Stomach smooth muscle (tissue), 2 donors: ENCODE measurements around the gene RAB14.

Experiments
- H3K27ac ChIP-seq: one replicate; pipeline ENCODE4 v1.7.0; 2013; ENCODE audit warnings: mild to moderate bottlenecking, low read length, inconsistent platforms
- H3K27me3 ChIP-seq, 2 donors: one replicate each; pipeline ENCODE4 v1.7.0; 2013; ENCODE audit warnings: low read length in 2 of 2; ENCODE audit not compliant: insufficient read depth in 2 of 2, control insufficient read depth in 1 of 2
- H3K36me3 ChIP-seq, 2 donors: one replicate each; pipeline ENCODE4 v1.7.0; 2013; ENCODE audit warnings: low read length in 2 of 2; ENCODE audit not compliant: control insufficient read depth in 2 of 2, insufficient read depth in 2 of 2
- H3K4me1 ChIP-seq: one replicate; pipeline ENCODE4 v1.7.0; 2013; ENCODE audit warnings: low read length; ENCODE audit not compliant: control insufficient read depth, insufficient read depth
- H3K4me3 ChIP-seq, 2 donors: one replicate each; pipeline ENCODE4 v1.7.0; 2013; ENCODE audit warnings: low read length in 2 of 2
- H3K9ac ChIP-seq, 2 donors: one replicate each; pipeline ENCODE4 v1.7.0; 2013; ENCODE audit warnings: low read length in 2 of 2, mild to moderate bottlenecking in 1 of 2
- H3K9me3 ChIP-seq, 2 donors: one replicate each; pipeline ENCODE4 v1.7.0; 2013; ENCODE audit warnings: low read length in 2 of 2; ENCODE audit not compliant: control insufficient read depth in 2 of 2
- donor health status: healthy.
- donor health status: Pancreatic carcinoma.

RAB14 gene

GRCh38 chr9:121204121-121204520, 2.5 kb upstream of the RAB14 start:
- H3K27ac ChIP-seq, result no peak overlapping the region
- no peak overlapping the region for H3K4me3 ChIP-seq
- H3K9me3 ChIP-seq, result no peaks in the 10 kb centered on the region
- H3K36me3 ChIP-seq, result no peaks in the 10 kb centered on the region
- peaks cover 13% of the 10 kb centered on the region for H3K4me1 ChIP-seq
- no peaks in the 10 kb centered on the region for H3K27me3 ChIP-seq
- no peak overlapping the region for H3K9ac ChIP-seq

GRCh38 chr9:121201045-121201737, 478 bp downstream of the RAB14 start:
- no peaks in the 10 kb centered on the region for H3K9me3 ChIP-seq
- peak overlapping the region; percentile 80 for H3K9ac ChIP-seq
- H3K36me3 ChIP-seq, result no peaks in the 10 kb centered on the region
- peaks cover 18% of the 10 kb centered on the region for H3K4me1 ChIP-seq
- no peaks in the 10 kb centered on the region for H3K27me3 ChIP-seq
- peak overlapping the region; percentile 73 to 89 for H3K4me3 ChIP-seq
- H3K27ac ChIP-seq, result peak overlapping the region; percentile 83

GRCh38 chr9:121200356-121200755, 1.3 kb downstream of the RAB14 start:
- Histone ChIP-seq H3K4me1 (peaks cover 18% of the 10 kb centered on the region), H3K27me3 (no peaks in the 10 kb centered on the region), H3K9ac (peak overlapping the region; percentile 80), H3K27ac (no peak overlapping the region), H3K36me3 (no peaks in the 10 kb centered on the region), H3K9me3 (no peaks in the 10 kb centered on the region), H3K4me3 (peak overlapping the region; percentile 73 to 89)

GRCh38 chr9:121199921-121200320, 1.7 kb downstream of the RAB14 start:
- H3K27ac ChIP-seq, result no peak overlapping the region
- peak overlapping the region; percentile 73 to 89 for H3K4me3 ChIP-seq
- H3K9ac ChIP-seq, result peak overlapping the region; percentile 3 to 80
- no peaks in the 10 kb centered on the region for H3K27me3 ChIP-seq
- no peaks in the 10 kb centered on the region for H3K9me3 ChIP-seq
- H3K4me1 ChIP-seq, result peaks cover 18% of the 10 kb centered on the region
- H3K36me3 ChIP-seq, result no peaks in the 10 kb centered on the region

DNA sequence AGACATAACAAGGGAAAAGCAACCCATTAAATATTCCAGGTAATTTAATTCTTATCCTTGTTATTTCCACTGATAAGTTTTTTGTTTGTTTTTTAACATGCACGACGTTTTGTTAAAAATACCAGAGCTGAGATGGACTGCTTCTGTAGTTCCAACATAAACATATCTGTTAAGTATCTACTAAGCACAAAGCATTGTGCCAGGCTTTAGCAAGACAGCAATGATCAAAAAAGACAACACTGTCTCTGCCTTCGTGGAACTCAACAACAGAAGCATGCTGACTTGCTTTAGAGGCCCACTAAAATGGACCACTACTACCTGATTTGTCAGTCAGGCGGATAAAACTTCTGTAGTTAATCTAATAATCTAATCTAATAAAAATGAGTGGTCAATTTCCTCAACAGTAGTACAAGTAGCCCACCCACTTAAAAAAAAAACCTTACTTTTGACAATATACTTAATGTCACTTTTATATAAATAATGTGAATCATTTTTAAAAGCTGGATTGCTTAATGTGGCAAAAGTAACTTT, 3.1 kb downstream of the RAB14 start:
- Histone ChIP-seq H3K27ac (no peak overlapping the region), H3K9me3 (no peaks in the 10 kb centered on the region), H3K27me3 (no peaks in the 10 kb centered on the region), H3K4me3 (peak overlapping the region in 1 of 2 donors; percentile 30), H3K4me1 (peaks cover 18% of the 10 kb centered on the region), H3K9ac (no peak overlapping the region), H3K36me3 (no peaks in the 10 kb centered on the region)

DNA sequence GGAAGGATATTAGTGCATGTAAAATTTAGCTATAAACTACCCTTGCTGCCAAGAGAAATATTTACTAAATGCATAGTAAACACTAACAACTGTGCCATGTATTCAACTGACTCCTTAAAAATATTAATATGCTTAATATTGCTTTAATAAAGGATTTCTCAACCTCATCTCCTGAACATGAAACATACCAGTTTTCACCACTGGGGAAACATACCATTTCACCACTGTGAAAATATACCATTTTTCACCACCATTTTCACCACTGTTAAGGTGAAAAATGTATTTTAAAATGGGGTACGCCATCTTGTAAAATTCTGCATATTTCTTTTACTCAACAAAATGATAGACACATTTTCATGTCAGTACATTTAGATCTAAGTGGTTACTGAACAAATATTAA, 4.5 kb downstream of the RAB14 start:
- Histone ChIP-seq H3K36me3 (no peaks in the 10 kb centered on the region), H3K27ac (no peak overlapping the region), H3K4me3 (no peak overlapping the region), H3K9me3 (no peaks in the 10 kb centered on the region), H3K4me1 (peaks cover 15% of the 10 kb centered on the region), H3K27me3 (no peaks in the 10 kb centered on the region), H3K9ac (no peak overlapping the region)

DNA sequence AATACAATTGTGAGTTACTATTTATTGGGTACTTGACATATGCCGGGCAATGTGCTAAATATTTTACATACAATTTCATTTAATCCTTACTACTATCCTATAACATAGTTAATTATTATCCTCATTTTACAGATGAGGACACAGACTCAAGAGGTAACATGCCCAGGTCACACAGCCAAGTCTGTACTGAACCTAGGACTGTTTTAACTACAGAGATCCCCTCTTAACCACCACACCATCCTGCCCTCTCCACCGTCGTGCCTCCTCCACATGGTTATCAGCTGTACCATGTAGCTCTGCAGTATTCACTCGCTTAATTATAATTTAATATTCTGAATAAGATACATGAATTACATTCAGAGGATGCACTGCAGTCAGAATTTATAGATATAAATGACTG, 5.3 kb downstream of the RAB14 start:
- H3K27me3 ChIP-seq, result no peaks in the 10 kb centered on the region
- no peaks in the 10 kb centered on the region for H3K9me3 ChIP-seq
- peaks cover 12% of the 10 kb centered on the region for H3K4me1 ChIP-seq
- no peak overlapping the region for H3K27ac ChIP-seq
- no peaks in the 10 kb centered on the region for H3K36me3 ChIP-seq
- H3K4me3 ChIP-seq, result no peak overlapping the region
- H3K9ac ChIP-seq, result no peak overlapping the region

- no peaks in the 10 kb centered on the region for H3K9me3 ChIP-seq
- H3K27me3 ChIP-seq, result no peaks in the 10 kb centered on the region
- no peaks in the 10 kb centered on the region for H3K36me3 ChIP-seq
- no peak overlapping the region for H3K4me3 ChIP-seq
- no peak overlapping the region for H3K27ac ChIP-seq
- peaks cover 10% of the 10 kb centered on the region for H3K4me1 ChIP-seq
- no peak overlapping the region for H3K9ac ChIP-seq
Observed at GRCh38 chr9:121194730-121195129, 6.9 kb downstream of the RAB14 start.

GRCh38 chr9:121192959-121193640, 8.6 kb downstream of the RAB14 start:
- peaks cover 7% of the 10 kb centered on the region for H3K4me1 ChIP-seq
- H3K9ac ChIP-seq, result no peak overlapping the region
- H3K27me3 ChIP-seq, result no peaks in the 10 kb centered on the region

DNA sequence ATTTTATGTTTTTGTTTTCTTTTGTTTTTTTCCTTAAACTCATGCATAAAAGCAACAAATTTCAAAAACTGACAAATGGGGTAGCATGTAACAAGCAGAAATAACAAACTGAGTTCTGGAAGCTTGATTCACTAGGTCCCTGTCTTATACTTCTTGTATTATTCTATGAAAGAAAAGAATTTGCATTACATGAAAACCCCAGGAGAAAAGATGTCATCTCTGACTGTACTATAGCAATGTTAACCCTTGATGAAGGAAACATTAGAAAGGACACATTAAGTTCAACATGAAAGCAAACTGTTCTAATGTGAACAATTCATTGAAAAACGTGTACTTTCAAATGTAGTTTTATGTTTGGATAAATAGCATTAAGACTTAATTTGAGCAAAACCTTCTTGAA, 9.2 kb downstream of the RAB14 start:
- Histone ChIP-seq H3K9ac (no peak overlapping the region), H3K36me3 (no peaks in the 10 kb centered on the region), H3K27ac (no peak overlapping the region), H3K4me3 (no peak overlapping the region), H3K4me1 (peaks cover 3% of the 10 kb centered on the region), H3K9me3 (no peaks in the 10 kb centered on the region), H3K27me3 (no peaks in the 10 kb centered on the region)

More at GRCh38 chr9:121192959-121193640, 8.6 kb downstream of the RAB14 start:
- Histone ChIP-seq H3K36me3 (no peaks in the 10 kb centered on the region), H3K4me3 (no peak overlapping the region), H3K27ac (no peak overlapping the region), H3K9me3 (no peaks in the 10 kb centered on the region)

- no peaks in the 10 kb centered on the region for H3K27me3 ChIP-seq
- no peaks in the 10 kb centered on the region for H3K9me3 ChIP-seq
Observed at GRCh38 chr9:121191235-121191634, 10.4 kb downstream of the RAB14 start.

More at GRCh38 chr9:121191235-121191634, 10.4 kb downstream of the RAB14 start:
- peaks cover 2% of the 10 kb centered on the region for H3K4me1 ChIP-seq
- H3K27ac ChIP-seq, result no peak overlapping the region
- H3K4me3 ChIP-seq, result no peak overlapping the region
- no peaks in the 10 kb centered on the region for H3K36me3 ChIP-seq
- no peak overlapping the region for H3K9ac ChIP-seq
